PC-9 (cell line): Measurements from ENCODE around the gene GFPT2.

Experiments
- EZH2 ChIP-seq: fragments of 200-600 bp; sonication (generic); IDR thresholded peaks from 2 replicates; pipeline ENCODE4 v1.8.0; 2017; ENCODE audit warnings: antibody characterized with exemption, low read depth
- TF ChIP-seq, protein P1 (sequence below): fragments of 200-600 bp; sonication (generic); conservative IDR thresholded peaks from 2 replicates; pipeline ENCODE4 v1.6.1; 2017; ENCODE audit warnings: mixed run types, antibody characterized with exemption, mild to moderate bottlenecking, moderate library complexity

- TF ChIP-seq, protein P1, sequence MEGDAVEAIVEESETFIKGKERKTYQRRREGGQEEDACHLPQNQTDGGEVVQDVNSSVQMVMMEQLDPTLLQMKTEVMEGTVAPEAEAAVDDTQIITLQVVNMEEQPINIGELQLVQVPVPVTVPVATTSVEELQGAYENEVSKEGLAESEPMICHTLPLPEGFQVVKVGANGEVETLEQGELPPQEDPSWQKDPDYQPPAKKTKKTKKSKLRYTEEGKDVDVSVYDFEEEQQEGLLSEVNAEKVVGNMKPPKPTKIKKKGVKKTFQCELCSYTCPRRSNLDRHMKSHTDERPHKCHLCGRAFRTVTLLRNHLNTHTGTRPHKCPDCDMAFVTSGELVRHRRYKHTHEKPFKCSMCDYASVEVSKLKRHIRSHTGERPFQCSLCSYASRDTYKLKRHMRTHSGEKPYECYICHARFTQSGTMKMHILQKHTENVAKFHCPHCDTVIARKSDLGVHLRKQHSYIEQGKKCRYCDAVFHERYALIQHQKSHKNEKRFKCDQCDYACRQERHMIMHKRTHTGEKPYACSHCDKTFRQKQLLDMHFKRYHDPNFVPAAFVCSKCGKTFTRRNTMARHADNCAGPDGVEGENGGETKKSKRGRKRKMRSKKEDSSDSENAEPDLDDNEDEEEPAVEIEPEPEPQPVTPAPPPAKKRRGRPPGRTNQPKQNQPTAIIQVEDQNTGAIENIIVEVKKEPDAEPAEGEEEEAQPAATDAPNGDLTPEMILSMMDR: no peak
- TF ChIP-seq EZH2: no peak
These were observed 12.3 kb downstream of the GFPT2 start for GRCh38 chr5:180340856-180341255.
